HG02970 (cell line): ENCODE results near the gene ZNF276.
A peak's percentile ranks its signal among the peaks of the same experiment; 100 is the strongest.

Experiments
- ATAC-seq: cut with Tn5 transposase; IDR thresholded peaks from one replicate; pipeline ENCODE4 v1.9.1; 2021; ENCODE audit warnings: mild to moderate bottlenecking, moderate library complexity, moderate number of reproducible peaks; ENCODE audit not compliant: unreplicated experiment, low FRiP score

ZNF276 gene

DNA sequence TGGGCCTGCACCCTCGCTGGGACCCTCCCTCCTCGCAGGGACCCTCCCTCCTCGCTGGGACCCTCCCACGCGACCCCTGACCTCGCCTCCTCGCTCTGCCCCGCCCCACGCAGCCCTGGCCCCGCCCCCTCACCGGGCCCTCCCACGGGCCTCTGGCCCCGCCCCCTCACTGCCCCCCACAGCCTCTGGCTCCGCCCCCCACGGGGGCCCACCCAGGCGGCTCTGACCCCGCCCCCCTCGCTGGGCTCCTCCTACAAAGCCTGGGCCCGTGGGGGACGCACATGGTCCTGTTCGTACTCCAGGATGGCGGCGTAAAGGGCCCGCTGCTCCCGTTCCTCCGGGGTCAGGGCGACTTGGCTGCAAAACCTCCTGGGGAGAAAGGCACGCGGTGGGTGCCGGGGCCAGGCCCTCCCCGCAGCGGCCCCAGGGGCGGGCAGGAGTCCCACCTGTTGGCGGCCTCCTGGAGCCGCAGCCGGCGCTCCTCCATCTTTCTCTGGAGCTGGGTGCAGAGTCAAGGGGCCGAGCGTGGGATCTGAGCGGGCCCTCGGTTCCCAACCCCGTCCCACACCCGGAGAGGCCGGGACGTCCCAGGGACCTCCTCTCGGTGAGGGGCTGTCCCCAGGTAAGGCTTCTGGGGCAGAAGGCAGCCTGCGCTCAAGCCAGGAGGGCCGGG lies 9.6 kb upstream of the ZNF276 start:
- ATAC-seq, result no peak

DNA sequence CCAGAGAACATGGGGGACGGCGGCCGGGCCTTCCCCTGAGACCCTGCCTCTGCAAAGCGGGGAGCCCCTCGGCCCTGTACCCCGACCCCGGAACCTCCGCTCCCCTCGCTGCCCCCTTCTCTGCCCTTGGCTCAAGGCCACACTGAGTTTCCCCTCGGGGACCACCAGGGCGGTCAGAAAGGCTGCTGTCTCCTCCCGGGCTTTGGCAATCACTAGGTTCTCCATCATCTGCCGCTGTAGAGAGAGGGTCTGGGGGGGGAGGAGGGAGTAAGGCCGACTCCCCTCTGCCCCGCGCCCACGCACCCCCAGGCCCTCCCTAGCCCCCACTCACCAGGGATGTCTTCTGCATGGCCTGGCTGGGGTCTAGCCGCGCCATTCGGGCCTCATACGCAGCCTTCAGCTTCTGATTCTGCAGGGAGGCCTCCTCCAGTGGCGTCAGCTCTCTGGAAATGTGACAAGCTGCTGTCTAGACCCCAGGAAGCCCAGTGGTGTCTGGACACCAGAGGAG lies 9.0 kb upstream of the ZNF276 start:
- no peak for ATAC-seq

DNA sequence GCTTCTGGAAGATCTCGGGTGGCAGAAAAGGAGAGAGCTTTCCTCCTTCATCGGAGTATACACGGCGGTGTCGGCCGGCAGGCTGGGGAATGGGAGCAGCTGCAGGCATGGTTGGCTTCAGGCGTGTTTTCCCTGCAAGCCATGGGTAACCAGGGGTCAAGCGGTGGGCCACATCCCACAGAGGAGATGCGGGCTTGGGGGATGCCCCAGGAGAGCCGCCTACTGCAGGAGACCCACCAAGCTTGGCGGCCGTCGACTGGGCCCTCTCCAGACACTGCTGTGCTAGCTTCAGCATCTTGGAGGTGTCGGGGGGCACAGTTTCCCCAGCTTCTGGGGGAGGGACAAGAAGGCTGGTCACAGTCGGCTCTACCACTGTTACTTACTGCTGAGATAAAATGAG lies 4.8 kb upstream of the ZNF276 start:
- ATAC-seq, result no peak

DNA sequence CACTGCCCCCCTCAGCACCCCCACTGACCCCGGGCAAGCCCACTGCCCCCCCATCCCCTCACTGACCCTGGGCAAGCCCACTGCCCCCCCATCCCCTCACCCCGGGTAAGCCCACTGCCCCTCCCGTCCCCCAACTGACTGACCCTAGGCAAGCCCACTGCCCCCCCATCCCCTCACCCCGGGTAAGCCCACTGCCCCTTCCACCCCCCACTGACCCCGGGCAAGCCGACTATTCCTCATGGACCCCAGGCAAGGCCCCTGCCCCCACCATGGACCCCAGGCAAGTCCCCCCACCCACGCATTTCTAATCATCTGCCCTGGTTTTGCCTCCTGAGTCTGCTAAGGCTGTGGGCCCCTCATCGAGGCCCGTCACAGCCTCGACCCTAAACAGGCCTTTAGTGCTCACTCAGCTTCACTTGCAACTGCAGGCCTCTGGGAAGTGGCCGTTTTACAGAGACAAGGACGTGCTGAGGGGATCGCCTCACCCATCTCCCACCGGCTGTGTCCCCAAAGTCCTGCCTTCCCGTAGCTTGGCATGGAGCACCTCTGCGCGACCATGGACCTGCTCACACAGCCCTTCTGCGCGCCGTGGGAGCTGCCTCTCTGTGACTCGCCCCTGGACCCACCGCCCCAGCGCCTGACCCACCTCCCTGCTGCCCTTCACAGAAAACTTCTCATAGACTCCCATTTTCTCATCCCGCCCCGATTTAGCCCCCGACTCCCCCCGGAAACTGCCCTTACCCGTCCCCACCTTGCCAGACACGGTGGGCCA lies 4.2 kb upstream of the ZNF276 start:
- no peak for ATAC-seq

DNA sequence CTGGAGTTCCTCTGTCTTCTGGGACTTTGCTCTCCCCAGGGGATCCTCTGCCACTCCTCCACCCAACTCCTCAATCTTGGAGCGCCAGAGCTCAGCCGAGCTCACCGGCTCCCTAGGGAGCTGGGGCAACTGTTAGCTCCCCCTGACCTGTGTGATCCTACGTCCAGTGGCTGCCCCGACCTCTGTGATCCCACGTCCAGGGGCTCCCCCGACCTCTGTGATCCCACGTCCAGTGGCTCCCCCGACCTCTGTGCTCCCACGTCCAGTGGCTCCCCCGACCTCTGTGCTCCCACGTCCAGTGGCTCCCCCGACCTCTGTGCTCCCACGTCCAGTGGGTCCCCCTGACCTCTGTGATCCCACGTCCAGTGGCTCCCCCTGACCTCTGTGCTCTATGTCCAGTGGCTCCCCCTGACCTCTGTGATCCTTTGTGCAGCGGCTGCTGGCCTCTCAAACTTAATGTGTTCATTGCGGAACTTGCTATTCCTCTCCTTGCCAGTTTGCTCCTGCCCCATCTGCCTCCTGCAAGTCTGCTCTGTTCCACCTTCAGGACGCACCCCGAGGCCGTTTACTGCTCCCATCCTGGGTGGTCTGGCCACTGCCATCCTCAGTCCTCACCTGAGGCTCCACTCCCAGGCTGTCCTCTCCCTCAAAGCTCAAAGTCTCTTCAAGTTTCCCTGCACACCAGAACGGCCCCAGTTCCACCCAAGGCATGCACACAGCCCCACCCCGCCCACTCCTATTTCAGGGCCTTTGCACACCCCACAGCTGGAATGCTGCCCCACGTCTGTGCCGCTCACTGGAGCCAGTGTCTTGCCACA lies 3.4 kb upstream of the ZNF276 start:
- ATAC-seq, result no peak

DNA sequence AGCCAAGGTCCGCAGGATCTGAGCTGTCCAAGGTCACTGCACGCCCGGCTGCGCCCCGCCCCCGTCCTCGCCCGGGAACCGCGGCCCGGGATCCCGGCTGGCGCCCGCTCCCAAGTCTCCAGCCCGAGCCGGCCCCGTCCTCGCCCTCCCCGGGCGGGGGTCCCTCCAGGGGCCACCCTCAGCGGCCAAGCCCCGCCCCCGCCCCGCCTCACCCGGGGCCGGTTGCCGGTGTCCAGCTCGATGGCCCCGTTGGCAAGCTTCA lies 855 bp upstream of the ZNF276 start:
- ATAC-seq, result peak; percentile 21

DNA sequence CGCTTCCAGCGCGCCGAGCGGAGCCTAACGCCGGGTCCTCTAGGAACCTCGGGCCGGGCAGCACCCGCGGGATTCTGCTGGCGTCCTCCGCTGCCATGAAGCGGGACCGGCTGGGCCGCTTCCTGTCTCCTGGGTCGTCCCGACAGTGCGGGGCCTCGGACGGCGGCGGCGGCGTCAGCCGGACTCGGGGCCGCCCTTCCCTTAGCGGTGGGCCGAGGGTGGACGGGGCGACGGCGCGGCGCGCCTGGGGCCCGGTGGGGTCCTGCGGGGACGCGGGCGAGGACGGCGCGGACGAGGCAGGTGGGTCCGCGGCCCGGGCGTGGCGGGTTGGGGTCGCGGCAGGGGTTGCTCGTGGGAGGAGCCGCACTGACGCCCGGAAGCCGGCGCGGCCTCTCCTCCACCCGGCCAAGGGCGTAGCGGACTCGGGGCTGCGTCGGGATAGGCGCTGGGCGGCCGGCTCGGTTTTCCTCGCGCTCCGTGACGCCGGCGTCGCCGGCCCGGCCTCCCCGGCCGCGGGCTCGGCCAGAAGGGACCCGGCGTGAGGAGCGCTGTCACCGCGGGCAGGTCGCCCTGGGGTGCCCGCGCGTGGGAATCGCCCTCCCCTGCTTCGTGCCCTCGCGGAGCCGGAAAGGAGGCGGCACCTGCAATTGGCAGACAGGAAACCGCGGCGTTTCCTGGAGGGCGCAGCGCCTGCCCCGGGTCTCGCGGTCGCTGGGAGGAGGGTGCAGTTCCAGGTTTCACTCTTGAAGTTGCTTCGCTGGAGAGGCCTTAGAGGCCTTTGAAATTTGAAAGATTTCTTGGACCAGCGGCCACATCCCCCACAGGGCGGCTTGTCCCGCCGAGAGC lies 432 bp downstream of the ZNF276 start:
- ATAC-seq, result peak; percentile 29

GRCh38 chr16:89722392-89723278 lies 1.3 kb downstream of the ZNF276 start:
- ATAC-seq, result no peak

DNA sequence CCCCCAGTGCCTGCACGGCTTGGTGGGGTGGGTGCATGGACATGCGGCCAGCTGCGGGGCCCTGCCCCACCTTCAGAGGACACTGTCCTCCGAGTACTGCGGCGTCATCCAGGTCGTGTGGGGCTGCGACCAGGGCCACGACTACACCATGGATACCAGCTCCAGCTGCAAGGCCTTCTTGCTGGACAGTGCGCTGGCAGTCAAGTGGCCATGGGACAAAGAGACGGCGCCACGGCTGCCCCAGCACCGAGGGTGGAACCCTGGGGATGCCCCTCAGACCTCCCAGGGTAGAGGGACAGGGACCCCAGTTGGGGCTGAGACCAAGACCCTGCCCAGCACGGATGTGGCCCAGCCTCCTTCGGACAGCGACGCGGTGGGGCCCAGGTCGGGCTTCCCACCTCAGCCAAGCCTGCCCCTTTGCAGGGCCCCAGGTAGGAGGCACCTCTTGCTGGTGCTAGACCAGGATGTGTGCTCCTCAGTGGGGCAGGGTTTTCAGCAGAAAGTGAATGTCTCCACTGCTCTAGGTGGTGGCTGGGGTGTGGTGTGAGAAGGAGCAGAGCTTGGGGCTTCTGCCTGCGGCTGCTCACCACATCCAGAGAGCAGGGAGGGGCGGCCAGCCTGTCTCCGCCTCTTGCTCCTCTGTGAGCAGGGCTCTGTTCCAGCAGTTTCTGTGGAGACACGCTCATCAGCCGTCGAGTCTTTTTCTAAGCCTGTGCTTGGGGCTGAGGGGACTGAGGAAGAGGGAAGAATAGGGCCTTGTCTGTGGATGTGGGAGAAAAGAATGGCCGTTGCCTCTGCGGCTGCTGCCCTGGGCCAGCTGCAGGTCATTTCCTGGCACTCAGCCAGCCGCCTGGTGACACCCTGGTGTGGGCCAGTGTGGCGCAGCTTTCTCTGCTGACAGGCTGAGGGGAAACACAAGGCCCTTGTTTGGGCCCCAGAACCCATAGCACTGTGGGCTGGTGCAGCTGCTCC lies 2.2 kb downstream of the ZNF276 start:
- no peak for ATAC-seq

- no peak for ATAC-seq
Observed at GRCh38 chr16:89727406-89728120, 6.2 kb downstream of the ZNF276 start.

DNA sequence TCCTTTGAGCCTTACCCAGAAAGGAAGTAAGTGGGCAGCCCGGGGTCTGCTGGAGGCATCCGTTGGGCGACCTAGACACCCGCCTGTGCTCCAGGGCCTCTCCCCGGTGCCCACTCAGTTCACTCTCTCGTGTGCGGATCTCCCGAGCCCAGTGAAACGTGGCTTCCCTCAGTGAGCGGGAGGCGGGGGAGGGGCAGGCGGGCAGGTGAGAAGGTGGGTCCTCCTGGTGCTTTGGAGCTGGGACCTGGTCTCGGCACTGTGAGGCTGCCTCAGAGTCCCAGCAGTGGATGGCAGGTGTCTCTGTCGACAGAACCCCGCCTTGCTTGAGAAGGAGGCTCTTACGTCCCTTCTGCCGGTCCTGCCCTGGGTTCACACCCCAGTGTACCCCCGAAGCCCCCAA lies 8.0 kb downstream of the ZNF276 start:
- ATAC-seq, result no peak

DNA sequence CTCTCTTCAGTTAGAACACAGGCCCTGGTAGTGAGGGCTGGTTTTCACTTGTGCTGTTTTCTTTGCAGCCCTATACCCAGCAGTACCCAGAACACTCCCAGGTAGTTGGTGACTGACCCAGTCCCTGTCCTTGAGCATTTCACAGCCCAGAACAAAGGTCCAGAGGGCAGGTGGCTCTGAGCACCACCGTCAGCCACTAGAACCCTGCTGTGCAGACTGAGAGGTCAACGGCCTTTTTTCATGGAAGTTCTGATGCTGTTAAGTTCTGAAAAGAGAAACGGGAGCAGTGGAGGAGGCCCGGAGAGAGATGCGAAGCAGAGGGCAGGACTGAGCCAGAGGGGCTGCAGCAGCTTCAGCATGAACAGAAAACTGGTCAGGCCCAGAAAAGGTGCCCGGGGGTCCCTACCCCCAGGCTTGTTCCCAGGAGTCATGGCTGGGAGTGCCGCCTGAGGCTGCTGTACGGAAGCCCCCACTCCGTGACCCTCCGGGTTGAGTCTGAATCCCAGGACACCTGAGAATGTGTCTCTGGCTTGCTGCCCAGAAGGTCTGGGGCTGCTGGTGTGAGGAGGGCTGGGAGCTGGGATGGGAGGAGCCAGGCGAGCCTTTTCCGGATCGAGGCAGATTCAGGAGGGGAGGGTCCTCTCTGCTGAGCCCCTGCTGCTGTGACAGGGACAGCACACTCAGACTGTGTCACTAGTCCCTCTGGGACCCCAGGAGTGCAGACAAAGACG lies 8.7 kb downstream of the ZNF276 start:
- no peak for ATAC-seq

- no peak for ATAC-seq
Observed at GRCh38 chr16:89730610-89731234, 9.4 kb downstream of the ZNF276 start.

DNA sequence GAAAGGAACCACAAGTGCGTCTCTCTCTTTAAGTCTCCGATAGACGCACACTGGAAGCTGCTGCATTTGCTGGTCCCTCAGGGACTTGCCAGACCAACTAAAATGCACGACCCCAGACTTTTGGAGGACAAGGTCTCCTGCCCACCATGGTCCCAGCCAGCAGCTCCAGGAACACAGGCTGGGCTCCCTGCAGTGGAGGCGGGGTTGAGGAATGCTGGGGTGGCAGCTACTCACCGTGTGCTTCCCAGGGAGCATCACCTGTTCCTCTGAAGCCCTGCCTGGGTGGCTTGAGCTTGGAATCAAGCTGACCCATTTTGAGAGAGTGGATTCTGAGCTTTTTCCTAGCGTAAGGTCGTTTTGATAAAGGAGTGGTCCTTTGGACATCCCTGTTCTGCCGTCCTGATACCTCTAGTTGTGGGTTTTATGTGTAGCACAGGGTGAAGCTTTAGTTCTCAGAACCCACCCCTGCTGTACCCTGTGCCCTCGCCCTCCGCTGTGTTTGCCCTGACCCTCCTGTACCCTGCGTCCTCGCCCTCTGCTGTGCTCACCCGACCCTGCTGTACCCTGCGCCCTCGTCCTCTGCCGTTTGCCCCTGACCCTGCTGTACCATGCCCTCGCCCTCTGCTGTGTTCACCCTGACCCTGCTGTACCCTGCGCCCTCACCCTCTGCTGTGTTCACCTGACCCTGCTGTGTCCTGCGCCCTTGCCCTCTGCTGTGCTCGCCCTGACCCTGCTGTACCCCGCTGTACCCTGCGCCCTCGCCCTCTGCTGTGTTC lies 11.0 kb downstream of the ZNF276 start:
- ATAC-seq, result no peak

GRCh38 chr16:89732918-89733242 lies 11.5 kb downstream of the ZNF276 start:
- ATAC-seq, result no peak

DNA sequence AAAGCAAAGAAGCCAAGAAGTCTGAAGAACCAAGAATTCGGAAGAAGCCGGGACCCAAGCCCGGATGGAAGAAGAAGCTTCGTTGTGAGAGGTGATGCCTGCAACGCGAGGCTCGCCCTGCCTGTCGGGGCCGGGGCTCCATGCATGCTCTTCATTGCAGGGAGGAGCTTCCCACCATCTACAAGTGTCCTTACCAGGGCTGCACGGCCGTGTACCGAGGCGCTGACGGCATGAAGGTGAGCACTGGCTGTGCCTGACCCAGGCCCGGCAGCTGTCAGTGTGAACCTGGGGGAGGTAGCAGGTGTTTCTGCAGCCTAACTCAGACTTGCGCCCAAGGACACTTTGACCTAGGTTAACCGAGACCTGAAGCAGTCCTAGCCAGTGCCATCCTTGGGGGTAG lies 12.0 kb downstream of the ZNF276 start:
- no peak for ATAC-seq
